SU-DHL-6 (cell line): ENCODE measurements around the gene AKTIP.

ENCODE experiments used
- H2AFZ ChIP-seq: fragments of 200-600 bp; sonication (generic); 2 replicates; pipeline ENCODE4 v1.6.1; 2014; ENCODE audit warnings: low read depth, mild to moderate bottlenecking, moderate library complexity, mixed read lengths, antibody characterized with exemption, low read length; ENCODE audit not compliant: severe bottlenecking
- H3F3A ChIP-seq: fragments of 200-600 bp; shearing (Covaris generic); 2 replicates; pipeline ENCODE4 v1.6.0; 2016; ENCODE audit warnings: antibody characterized with exemption, mild to moderate bottlenecking; ENCODE audit not compliant: insufficient read depth
- H3K27ac ChIP-seq: fragments of 200-600 bp; sonication (generic); 2 replicates; pipeline ENCODE4 v1.5.1; 2016; ENCODE audit warnings: low read depth, mild to moderate bottlenecking, low read length, moderate library complexity, mixed read lengths
- H3K27me3 ChIP-seq: fragments of 200-600 bp; sonication (generic), shearing (Covaris generic); 2 replicates; pipeline ENCODE4 v1.6.0; 2014; ENCODE audit warnings: mild to moderate bottlenecking, low read length
- H3K36me3 ChIP-seq: fragments of 200-600 bp; sonication (generic); 2 replicates; pipeline ENCODE4 v1.6.1; 2014; ENCODE audit warnings: mild to moderate bottlenecking, low read length, mixed read lengths
- H3K4me2 ChIP-seq: fragments of 300-600, 200-600 bp; shearing (Covaris generic), sonication (generic); 2 replicates; pipeline ENCODE4 v1.6.0; 2014; ENCODE audit warnings: low read length, low read depth, mild to moderate bottlenecking; ENCODE audit not compliant: poor library complexity, severe bottlenecking
- H3K4me3 ChIP-seq: fragments of 200-600 bp; sonication (generic); 2 replicates; pipeline ENCODE4 v1.5.1; 2014; ENCODE audit warnings: antibody characterized with exemption, low read length, mild to moderate bottlenecking, mixed read lengths; ENCODE audit not compliant: insufficient read depth, poor library complexity, severe bottlenecking
- H3K79me2 ChIP-seq: fragments of 200-600 bp; sonication (generic); 2 replicates; pipeline ENCODE4 v1.6.1; 2014; ENCODE audit warnings: mild to moderate bottlenecking, low read length, moderate library complexity; ENCODE audit not compliant: insufficient read depth
- H3K9ac ChIP-seq: fragments of 200-600 bp; sonication (generic); 2 replicates; pipeline ENCODE4 v1.7.0; 2014; ENCODE audit warnings: mild to moderate bottlenecking, low read length
- H3K9me2 ChIP-seq: fragments of 200-600 bp; sonication (generic); replicated peaks from 2 replicates; pipeline ENCODE4 v1.6.1; 2014; ENCODE audit warnings: low read length; ENCODE audit not compliant: insufficient read depth
- H3K9me3 ChIP-seq: fragments of 200-600 bp; sonication (generic); 2 replicates; pipeline ENCODE4 v1.6.1; 2014; ENCODE audit warnings: low read length, mixed read lengths; ENCODE audit not compliant: insufficient read depth
- H4K20me1 ChIP-seq: fragments of 200-600 bp; sonication (generic); 2 replicates; pipeline ENCODE4 v1.6.1; 2014; ENCODE audit warnings: low read depth, mild to moderate bottlenecking, antibody characterized with exemption, low read length, moderate library complexity, mixed read lengths
- CTCF ChIP-seq: fragments of 200-600 bp; sonication (generic); IDR thresholded peaks from one replicate; pipeline ENCODE4 v1.5.1; 2017; ENCODE audit warnings: antibody characterized with exemption, mild to moderate bottlenecking, low read length, moderate library complexity; ENCODE audit not compliant: insufficient read depth, poor library complexity, severe bottlenecking
- EZH2phosphoT487 ChIP-seq: fragments of 200-600 bp; sonication (generic), shearing (Covaris generic); conservative IDR thresholded peaks from 2 replicates; pipeline ENCODE4 v1.6.1; 2018; ENCODE audit warnings: mild to moderate bottlenecking, antibody characterized with exemption, low read length, moderate library complexity, mixed read lengths

Gene AKTIP

GRCh38 chr16:53530046-53530445 is 27.0 kb upstream of the AKTIP start:
- no peaks in the 10 kb centered on the region for H3K9me2 ChIP-seq
- no peaks in the 10 kb centered on the region for H3K9me3 ChIP-seq
- H3K27me3 ChIP-seq: no peaks in the 10 kb centered on the region
- no peaks in the 10 kb centered on the region for H3F3A ChIP-seq
- H3K9ac ChIP-seq: no peak overlapping the region
- no peak overlapping the region for H3K4me3 ChIP-seq
- no peak overlapping the region for H3K4me2 ChIP-seq
- no peaks in the 10 kb centered on the region for H3K79me2 ChIP-seq
- H4K20me1 ChIP-seq: no peaks in the 10 kb centered on the region
- no peak overlapping the region for H3K27ac ChIP-seq
- H3K36me3 ChIP-seq: no peaks in the 10 kb centered on the region
- TF ChIP-seq CTCF: no peak
- no peak for TF ChIP-seq EZH2phosphoT487
- no peak overlapping the region for H2AFZ ChIP-seq

- TF ChIP-seq EZH2phosphoT487: no peak
- TF ChIP-seq CTCF: no peak
- H3F3A ChIP-seq: no peaks in the 10 kb centered on the region
- no peak overlapping the region for H3K4me2 ChIP-seq
- no peak overlapping the region for H3K27ac ChIP-seq
- H3K27me3 ChIP-seq: no peaks in the 10 kb centered on the region
- H4K20me1 ChIP-seq: no peaks in the 10 kb centered on the region
- no peak overlapping the region for H3K9ac ChIP-seq
- H3K79me2 ChIP-seq: no peaks in the 10 kb centered on the region
- no peak overlapping the region for H3K4me3 ChIP-seq
- H3K9me2 ChIP-seq: no peaks in the 10 kb centered on the region
- H3K36me3 ChIP-seq: no peaks in the 10 kb centered on the region
- H3K9me3 ChIP-seq: no peaks in the 10 kb centered on the region
- no peak overlapping the region for H2AFZ ChIP-seq
Measured at GRCh38 chr16:53529513-53529912, 26.5 kb upstream of the AKTIP start.

GRCh38 chr16:53528797-53529196 is 25.8 kb upstream of the AKTIP start:
- Histone ChIP-seq H3K4me2 (no peak overlapping the region), H2AFZ (no peak overlapping the region), H3K9me2 (no peaks in the 10 kb centered on the region), H4K20me1 (no peaks in the 10 kb centered on the region), H3K27ac (no peak overlapping the region), H3F3A (no peaks in the 10 kb centered on the region), H3K9ac (no peak overlapping the region), H3K27me3 (no peaks in the 10 kb centered on the region), H3K79me2 (no peaks in the 10 kb centered on the region), H3K9me3 (no peaks in the 10 kb centered on the region), H3K4me3 (no peak overlapping the region), H3K36me3 (no peaks in the 10 kb centered on the region)
- TF ChIP-seq EZH2phosphoT487 (no peak), CTCF (no peak)
